IPS-18c (cell line): ENCODE measurements around the gene FHDC1.

Experiments used
- H3K4me3 ChIP-seq: 2 replicates; pipeline ENCODE4 v1.7.0; 2013; ENCODE audit warnings: low read depth, mild to moderate bottlenecking, low read length, moderate library complexity; ENCODE audit not compliant: insufficient read depth
- H3K9me3 ChIP-seq: one replicate; pipeline ENCODE4 v1.6.1; 2013; ENCODE audit warnings: mild to moderate bottlenecking, low read length, moderate library complexity; ENCODE audit not compliant: control insufficient read depth, insufficient read depth

Gene FHDC1

GRCh38 chr4:152968806-152969394 is 32.8 kb downstream of the FHDC1 start:
- Histone ChIP-seq H3K9me3 (no peaks in the 10 kb centered on the region), H3K4me3 (no peak overlapping the region)

GRCh38 chr4:152970102-152970820 is 34.1 kb downstream of the FHDC1 start:
- no peak overlapping the region for H3K4me3 ChIP-seq
- no peaks in the 10 kb centered on the region for H3K9me3 ChIP-seq

- no peak overlapping the region for H3K4me3 ChIP-seq
- H3K9me3 ChIP-seq: no peaks in the 10 kb centered on the region
Measured at GRCh38 chr4:152971053-152971452, 34.9 kb downstream of the FHDC1 start.

- H3K9me3 ChIP-seq: no peaks in the 10 kb centered on the region
- no peak overlapping the region for H3K4me3 ChIP-seq
Measured at GRCh38 chr4:152972821-152973628, 36.9 kb downstream of the FHDC1 start.

- Histone ChIP-seq H3K9me3 (no peaks in the 10 kb centered on the region), H3K4me3 (no peak overlapping the region)
Measured at GRCh38 chr4:152973629-152974467, 37.7 kb downstream of the FHDC1 start.

- Histone ChIP-seq H3K4me3 (no peak overlapping the region), H3K9me3 (no peaks in the 10 kb centered on the region)
Measured at GRCh38 chr4:152974468-152975379, 38.6 kb downstream of the FHDC1 start.

- Histone ChIP-seq H3K9me3 (no peaks in the 10 kb centered on the region), H3K4me3 (no peak overlapping the region)
Measured at GRCh38 chr4:152975380-152976211, 39.5 kb downstream of the FHDC1 start.

- H3K9me3 ChIP-seq: no peaks in the 10 kb centered on the region
- H3K4me3 ChIP-seq: no peak overlapping the region
Measured at GRCh38 chr4:152976212-152976761, 40.2 kb downstream of the FHDC1 start.

GRCh38 chr4:152979731-152980330 is 43.7 kb downstream of the FHDC1 start:
- H3K9me3 ChIP-seq: no peaks in the 10 kb centered on the region
- H3K4me3 ChIP-seq: no peak overlapping the region

- no peak overlapping the region for H3K4me3 ChIP-seq
- no peaks in the 10 kb centered on the region for H3K9me3 ChIP-seq
Measured at GRCh38 chr4:152981278-152981677, 45.2 kb downstream of the FHDC1 start.

- H3K4me3 ChIP-seq: no peak overlapping the region
Measured at GRCh38 chr4:152981842-152982241, 45.7 kb downstream of the FHDC1 start.

GRCh38 chr4:152983221-152983620 is 47.1 kb downstream of the FHDC1 start:
- H3K4me3 ChIP-seq: no peak overlapping the region
- no peaks in the 10 kb centered on the region for H3K9me3 ChIP-seq

More at GRCh38 chr4:152981842-152982241, 45.7 kb downstream of the FHDC1 start:
- H3K9me3 ChIP-seq: no peaks in the 10 kb centered on the region

GRCh38 chr4:152983774-152984411 is 47.8 kb downstream of the FHDC1 start:
- Histone ChIP-seq H3K4me3 (no peak overlapping the region), H3K9me3 (no peaks in the 10 kb centered on the region)

GRCh38 chr4:152988721-152989553 is 52.8 kb downstream of the FHDC1 start:
- Histone ChIP-seq H3K4me3 (no peak overlapping the region), H3K9me3 (no peaks in the 10 kb centered on the region)
